ENCODE results near the gene ZFYVE28.

The ZFYVE28 gene

DNA sequence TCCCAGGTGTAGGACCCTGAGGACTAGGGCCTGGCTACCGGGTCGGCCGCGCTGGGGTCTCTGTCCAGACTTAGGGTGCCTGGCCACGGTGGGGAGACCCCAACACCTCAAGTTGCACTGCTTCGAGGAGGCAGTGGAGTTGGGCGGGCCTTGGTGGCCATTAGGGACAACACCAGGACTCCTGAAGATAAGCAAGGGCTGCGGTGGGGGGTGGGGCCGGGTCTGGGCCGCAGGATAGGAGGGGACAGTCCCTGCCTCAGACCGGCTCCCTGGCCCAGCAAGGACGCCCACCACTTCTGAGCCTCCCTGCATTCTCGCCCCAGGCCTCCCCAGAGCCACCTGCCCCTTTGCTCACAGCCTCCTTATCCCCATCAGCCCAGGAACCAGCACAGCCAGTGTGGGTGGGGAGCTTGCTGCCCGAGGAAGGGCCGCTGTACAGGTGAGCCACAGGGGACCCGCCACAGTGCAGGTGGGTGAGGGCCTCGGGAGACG, 151.1 kb downstream of the ZFYVE28 start:
- DNase-seq = no peak

DNA sequence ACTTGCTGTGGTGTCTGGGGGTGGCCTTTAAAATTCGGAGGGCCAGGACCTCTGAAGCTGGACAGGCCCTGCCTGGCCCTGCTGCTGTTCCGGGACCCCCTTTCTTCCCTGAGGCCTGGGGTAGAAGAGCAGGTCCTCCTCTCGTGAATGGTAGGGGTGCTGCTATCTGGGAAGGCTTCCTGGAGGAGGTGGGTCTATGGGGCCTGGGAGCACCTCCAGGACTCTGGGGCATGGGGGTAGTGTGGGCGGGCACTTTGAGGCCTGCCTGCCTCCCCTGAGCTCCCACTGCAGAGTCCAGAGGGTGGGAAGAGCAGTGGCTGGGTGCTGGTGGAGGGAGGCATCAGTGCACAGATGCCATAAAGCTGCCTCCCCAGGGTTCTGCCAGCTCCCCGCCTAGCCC, 151.6 kb downstream of the ZFYVE28 start:
- no peak for DNase-seq

DNA sequence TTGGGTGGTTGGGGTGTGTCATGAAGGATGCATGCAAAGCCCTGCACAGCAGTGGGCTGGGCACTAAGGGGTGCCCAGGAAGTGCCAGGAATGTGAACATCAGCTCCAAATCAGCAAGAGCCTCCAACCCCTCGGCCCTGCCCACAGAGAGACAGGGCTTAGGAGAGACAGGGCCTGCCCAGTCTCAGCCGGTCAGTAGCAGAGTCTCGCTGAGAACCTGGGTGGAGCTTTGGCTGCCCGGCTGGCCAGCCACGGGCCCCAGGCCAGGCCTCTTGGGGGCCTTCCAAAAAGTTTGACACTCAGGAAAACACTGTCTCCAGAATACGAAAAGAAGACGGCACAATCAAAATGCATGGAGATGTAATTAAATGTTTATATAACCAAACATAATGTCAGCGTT, 152.3 kb downstream of the ZFYVE28 start:
- no peak for DNase-seq

DNA sequence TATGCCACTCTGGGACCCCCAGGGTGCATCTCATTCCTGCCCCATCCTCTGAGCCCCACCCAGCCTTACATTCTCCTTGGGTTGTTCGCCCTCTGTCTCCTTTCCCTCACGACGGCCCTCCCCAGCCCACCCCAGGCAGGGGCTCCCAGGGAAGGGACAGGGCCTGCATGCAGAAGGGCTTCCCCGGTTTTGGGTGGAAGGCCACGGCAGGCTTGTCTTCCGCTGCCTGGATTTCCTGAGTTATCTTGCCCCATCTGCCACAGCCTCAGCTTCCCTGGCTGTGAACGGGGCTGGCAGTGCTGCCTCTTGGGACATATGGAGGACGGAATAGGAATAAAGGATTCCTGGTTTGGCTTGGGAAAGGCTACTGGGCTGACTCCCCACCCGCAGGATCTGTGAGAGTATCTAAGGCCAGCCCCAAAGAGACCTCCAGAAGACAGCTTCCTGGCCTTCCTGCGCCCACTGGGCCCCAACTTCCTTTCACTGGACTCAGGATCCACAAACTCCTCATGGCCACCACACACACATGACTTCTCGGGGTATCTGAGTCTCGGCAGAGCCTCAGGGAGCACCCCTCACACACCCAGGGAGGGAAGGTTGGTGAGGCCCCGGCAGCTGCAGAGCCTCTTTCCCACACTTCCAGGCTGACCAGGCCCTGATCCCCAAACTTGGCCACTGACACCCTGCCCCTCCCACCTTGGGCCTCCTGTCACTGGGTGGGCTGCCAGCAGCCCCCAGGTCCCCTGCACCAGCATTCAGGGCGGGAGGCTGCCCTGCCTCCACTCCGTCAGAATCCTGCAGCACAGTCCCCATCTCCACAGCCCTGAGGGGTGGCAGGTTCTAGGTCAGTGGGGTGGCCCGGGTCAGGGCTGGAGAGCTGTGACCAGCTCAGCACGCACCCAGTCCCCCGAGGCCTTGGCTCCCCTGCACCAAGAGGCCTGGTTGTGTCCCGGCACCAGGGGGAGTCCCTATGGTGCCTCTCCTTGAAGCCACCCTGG, 153.0 kb downstream of the ZFYVE28 start:
- no peak for DNase-seq

DNA sequence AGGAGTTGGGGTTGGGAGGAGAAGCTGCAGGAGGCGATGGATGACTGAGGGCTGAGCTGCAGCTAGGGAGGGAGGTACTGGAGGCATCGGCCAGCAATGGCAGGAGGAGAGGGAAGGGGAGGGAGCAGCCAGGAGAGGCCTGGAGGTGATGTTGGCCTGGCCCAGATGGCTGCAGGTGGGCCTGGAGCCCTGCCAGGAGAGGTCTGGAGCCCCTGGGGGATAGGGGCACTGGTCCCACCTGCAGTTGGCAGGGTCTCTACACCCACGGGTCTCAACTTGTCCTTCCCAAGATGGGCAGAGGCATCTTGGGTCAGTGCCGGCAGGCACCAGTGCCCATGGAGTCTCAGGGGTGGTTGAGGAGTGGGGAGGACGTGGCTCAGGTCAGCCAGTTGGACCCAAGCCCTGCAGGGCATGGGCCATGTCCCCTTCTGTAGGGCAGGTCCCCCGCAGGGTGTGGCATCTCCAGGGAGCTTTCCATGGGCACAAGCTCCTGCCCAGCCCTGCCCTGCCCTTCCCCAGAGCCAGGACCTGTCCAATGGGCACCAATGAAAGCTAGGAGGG, 153.9 kb downstream of the ZFYVE28 start:
- DNase-seq = no peak

DNA sequence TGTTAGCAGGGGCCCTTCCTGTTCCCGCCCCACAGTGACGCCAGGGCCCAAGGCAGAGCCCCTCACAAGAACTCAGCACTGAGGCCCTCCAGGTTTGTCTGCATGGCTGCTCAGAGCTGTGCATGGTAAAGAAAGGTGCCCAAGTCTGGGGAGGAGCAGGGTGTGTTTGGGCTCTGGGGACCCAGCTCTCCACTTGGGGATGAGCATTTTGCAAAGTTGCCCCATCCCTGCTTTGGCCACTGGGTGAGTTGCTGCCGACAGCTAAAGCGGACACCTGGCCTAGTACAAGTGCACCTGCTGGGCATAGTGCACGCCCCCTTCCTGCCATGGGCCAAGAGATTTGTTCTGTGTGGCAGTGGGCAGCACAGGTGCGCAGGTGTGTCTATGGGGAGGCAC, 154.5 kb downstream of the ZFYVE28 start:
- no peak for DNase-seq

DNA sequence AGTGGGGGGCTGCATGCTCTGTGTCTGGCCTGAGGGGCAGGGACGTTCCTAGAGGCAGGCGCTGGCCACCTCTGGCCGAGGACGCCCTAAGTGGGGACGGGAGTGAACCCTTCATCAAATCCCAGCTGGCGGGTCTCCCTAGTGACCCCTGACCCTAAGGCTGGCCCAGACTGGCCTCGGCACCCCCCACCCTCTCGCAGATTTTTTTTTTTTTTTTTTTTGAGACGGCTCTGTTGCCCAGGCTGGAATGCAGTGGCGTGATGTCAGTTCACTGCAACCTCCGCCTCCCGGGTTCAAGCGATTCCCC, 155.5 kb downstream of the ZFYVE28 start:
- no peak for DNase-seq

DNA sequence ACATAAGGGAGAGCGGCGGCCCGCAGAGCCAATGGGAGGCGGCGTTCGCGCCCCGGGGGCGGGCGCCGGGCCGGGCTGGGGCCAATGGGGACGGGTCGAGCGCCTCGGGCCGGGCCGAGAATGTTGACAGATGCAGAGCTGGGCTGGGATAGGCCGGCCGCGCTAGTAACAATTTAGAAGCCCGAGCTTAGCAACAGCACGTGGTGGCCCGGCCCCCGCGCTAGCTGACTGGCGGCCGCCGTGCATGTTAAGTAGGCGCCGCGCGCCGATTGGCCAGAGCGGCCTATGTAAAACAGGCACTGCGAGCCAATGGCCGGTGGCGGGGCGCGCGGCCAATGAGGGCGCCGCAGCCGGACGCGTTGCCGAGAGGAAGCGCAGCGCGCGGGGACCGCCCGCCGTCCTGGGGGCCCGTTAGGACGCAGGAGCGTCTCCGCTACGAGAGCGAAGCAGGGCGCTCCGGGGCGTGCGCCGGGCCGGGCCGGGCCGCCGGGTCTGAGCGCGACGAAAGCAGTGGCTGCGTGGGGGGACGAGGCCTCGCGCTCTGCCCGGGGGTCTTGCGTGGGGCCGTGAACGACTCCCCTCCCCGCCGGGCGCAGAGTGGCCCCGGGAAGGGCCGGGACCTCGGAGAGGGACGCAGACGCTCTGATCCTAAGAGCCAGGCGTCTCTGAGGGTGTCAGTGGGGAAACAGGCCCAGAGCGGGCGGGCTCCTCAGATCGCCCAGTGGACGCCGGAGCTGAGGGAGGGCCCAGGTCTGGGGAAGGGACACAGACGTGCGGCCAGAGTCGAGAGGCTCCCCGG, 156.1 kb downstream of the ZFYVE28 start:
- peak; percentile 88 for DNase-seq

DNA sequence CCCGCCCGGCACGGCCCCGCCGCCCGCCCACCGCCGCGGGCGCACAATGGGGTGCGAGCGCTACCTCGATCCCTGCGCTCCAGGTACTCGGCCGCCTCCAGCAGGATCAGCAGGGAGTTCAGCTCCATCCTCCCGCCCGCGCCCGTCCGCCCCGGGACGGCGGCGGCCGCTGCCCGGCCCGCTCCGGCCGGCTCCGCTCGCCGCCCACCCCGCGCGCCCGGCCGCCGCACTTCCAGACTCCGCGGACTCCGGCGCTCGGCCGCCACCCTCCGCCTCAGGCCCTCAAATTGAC, 156.6 kb downstream of the ZFYVE28 start, which contains the start of gene MXD4:
Gene MXD4 (minus strand): TSS at position 257 of the 292 bp plus-strand sequence. CDS start 129 bp downstream, at position 128.
- DNase-seq = no peak

DNA sequence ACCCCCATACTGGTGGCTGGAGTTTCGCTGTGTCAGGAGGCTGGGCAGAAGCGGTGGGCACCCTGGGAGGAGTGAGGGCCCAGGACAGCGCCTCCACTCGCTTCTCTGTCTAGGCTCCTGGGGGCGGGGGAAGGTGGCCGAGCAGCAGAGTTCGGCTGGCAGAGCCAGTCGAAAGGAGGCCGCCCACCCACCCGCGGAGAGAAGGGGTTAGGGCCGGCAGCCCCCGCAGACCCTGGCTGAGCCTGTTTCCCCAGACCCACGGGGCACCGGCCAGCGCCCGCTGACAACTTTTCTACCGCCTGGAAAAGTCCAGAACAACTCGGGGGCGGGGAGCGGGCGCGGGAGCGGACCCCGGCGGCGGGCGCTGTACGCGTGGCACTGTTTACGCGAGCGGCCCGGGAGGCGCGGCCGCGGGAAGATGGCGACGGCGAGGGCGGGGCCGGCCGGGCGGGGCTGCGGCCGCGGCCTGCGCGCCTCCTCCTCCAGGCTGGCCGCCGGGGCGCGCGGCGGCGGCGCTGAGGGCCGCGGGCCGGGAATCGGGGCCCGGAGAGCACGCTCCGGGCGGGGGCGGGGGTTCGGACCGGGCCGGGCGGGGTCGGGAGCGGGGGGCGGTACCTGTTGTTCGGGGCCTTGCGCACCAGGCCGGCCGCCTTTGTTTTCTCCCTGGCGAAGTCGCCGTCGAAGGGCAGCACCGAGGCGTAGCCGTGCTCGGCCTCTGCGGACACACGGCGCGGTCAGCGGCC, 157.2 kb downstream of the ZFYVE28 start:
- no peak for DNase-seq

DNA sequence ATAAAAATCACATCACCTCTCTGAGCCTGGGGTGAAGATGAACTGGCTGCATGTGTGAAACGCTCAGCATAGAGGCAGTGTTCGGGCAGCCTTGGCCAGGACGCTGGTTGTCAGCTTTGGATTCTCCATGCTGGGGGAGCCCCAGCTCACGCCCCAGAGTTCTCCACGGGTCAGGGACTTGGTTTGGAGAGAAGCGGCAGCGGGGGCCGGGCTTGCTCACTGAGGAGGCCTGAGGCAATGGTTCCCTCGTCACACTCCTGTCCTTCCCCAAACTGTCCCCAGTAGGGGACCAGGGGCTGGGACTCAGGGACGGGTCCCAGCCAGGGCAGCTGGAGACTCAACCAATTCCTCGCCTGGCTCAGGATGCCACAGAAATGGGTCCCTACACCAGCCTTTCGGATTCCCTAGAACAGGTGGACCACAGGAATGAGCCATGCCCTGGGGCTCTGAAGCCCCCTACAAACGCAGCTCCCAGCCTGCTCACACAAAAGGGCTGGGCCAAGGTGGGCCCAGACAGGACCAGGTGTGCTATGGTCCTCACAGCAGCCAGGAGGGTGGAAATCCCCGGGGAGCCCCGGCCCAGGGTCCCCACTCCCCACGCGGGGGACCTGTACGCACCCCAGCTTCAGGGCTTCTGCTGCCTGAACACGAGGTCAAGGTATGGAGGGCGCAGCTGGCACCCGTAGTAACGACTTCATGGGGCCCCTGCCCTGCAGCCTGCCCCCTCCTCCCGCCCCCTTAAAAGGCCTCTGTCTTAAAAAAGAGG, 157.9 kb downstream of the ZFYVE28 start:
- no peak for DNase-seq

DNA sequence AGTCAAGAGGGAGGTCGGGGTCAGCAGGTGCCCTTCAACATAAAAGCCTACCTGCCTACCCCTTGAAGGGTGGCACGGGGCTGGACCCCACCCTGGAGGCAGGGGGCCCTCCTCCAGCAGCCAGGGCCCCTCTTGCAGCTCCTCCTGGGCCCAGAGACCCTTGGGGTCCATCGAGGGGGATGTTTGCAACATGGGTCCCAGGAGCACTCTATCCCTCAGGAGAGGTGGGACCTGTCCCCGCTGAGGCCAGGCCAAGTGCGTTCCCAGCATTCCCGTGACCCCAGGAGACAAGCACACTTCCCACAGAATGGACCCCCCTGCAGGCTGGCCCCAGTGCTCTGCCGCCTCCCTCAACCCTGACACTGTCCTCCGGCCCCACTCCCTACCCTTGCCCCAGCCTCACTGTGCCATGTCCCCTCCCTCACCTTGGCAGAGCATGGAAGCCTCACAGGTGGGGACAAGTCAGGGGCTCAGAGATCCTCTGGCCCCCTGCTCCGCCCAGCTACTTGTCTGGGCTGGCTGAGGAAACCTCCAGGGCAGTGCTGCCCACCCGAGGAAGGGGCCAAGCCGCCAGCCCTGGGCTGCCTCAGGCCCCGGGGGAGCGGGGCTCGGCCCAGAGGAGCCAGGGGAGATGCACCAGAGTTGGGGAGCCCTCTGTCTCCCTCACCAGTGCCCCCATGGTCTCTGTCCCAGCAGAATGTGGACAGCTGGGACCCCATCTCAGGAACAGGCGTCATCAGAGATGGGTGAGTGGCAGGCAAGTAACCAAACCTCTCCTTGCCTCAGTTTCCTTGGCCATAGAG, 158.7 kb downstream of the ZFYVE28 start:
- DNase-seq = no peak

DNA sequence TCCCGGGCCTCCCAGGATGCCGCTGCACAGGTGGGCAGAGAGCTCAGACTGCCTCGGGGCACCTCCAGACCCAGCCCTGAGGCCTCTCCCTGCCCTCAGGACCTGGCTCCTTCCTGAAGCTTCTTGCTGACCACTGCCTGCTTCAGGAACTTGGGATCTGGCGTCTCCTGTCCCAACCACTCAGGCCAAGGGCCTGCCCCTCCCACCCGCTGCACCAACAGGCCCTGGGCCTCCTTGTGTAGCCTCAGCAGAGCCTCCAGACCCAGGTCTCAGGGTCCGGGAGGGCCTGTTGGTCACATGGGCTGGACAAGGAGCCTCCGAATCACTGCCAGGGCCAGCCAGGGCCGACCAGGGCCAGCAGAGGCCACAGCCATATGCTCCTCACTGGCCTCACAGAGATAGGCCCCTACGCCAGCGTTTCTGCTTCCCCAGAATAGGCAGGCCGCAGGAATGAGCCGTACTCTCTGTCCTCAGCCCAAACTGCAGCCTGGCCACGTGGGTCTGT, 159.4 kb downstream of the ZFYVE28 start:
- no peak for DNase-seq

DNA sequence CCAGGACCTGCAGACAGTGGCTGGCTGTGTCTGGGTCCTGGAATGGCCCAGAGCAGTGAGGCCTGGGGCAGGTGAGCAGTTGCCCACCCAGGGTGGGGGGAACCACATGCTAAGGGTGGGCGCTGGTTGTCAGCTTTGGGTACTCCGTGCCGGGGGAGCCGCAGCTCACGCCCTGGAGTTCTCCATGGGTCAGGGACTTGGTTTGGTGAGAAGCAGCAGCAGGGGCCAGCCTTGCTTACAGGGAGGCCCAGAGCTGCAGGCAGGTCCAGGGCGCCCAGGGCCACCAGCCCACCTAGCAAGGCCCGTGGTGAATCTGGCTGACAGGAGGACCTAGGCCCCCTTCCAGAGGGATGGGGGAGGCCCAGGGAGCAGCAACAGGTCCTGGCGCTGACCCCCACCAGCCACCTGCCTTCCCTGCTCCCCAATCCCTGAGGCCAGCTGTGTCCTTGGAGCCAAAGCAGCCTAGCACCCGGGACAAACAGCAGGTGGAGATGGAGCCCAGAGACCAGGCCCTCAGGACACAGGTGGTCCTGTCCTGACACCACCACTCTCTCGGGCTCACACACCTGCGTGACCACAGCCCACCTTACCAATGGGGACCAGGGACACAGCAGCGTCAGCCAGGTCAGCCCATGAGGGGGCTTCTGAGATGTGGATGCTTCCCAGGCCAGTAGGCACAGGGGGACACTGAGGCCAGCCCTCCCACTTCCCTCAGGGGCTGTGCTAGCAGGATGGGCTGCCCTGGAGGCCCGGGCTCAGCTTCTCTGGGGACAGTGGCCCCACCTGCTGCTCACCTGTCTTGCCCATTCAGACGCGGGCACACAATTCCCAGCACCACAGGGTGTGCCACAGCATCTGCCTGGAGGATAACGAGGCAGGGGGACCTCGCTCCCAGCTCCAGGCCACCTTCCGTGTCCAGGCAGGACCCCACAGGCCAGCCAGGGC, 160.1 kb downstream of the ZFYVE28 start:
- no peak for DNase-seq

DNA sequence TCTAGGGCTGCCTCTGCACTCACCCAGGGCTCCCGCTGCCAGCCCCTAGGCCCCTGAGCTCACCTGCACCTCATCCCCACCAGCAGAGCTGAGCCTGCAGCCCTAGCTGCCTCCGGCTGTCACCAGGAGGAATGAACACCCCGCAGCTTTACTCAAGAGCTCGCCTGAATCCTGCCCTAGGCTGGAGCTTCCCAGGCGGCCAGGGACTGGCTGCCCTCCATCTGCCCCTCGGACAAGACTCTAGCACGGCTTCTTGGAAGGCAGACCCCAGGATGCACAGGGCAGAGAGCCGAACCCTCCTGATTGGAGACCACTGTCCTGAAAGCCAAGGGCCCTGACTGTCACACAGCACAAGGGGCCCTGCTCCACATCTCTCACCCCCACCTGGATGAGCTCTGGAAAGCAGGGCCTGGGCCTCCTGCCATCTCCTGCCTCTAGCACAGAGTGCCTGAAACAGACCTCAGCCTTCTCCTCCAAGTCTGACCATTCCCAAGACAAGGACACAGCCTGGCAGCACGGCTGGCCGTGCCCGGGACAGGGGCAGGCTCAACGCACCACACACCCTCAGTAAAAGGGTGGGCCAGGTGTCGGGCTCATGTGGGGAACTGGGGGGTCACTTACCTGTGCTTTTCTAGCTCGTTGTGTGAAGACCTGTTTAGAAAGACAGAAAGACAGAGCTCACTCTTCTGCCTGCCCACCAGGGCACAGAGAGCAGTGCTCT, 160.9 kb downstream of the ZFYVE28 start:
- no peak for DNase-seq

DNA sequence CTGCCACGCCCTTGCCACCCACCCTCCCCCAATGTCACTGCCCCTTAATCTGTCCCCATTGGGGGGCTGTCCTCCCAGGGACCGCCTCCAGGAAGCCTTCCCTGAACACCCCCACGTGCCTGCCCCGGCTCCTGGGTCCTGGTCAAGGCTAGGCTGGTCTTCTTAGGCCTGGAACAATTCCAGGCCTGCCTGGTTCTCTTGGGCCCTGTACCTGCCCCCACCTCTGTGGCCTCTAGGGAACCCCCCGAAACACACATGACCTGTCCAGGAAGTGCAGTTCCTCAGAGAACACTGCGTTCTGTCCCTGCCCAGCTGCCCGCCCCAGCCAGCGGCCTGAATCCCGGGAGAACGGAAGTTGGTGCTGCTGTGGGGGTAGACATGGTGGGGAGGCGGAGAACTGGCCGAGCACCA, 161.7 kb downstream of the ZFYVE28 start:
- DNase-seq = no peak

DNA sequence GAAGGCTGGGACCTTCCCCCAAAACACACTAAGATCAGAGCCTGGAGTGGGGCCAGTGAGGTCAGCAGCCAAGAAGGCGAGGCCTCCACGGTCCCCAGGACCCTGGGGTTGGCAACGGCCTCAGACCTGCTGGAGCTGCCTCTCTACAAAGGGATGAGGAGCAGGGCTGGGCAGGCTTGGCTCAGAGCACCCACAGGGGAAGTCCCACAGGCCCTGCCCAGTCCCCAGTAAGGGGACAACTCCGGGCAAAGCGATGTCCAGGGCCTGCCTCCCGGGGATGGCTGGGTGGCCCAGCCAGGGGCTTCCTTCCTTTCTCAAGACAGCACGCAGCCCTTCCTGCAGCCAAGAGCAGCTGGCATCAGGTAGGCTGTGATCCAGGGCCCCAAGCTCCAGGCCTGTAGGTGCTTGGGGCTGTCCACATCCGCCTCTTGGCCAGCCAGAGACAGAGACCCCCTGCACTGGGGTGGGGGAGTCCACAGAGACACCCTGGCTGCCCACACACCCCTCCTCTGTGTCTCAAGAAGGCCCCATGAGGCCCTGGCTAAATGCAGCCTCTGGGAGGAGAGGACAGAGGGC, 162.2 kb downstream of the ZFYVE28 start:
- no peak for DNase-seq

DNA sequence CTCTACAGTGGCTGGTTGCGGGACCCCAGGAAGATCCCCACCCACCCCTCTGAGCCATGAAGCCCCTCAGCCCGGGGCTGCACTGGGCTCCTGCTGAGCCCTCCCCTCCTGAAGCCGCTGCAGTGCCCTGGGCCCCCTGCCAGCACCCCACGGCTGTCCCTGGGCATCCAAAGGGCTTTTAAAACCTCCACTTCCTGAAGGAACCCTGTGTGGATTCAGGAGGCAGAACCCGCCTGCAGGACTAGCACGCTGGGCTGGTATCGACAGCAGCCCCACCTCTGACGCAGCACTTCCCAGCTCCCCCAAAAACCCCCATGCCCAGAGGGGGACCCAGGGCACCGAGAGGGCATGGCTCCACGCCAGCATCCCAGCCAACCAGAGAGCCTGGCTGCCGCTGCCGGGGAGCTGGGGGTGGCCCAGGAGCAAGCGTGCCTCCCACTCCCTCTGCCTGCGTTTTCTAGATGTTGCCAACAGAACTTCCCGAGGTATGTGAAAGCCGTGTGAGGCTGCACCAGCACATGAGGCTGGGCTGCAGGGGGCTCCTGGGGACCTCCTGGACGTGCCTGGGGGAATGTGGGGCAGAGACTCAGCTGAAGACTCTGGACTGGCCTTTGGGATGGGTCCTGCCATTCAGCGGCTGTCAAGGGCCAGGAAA, 162.8 kb downstream of the ZFYVE28 start:
- DNase-seq = no peak
